HepG2 (cell line): ENCODE results near the gene HCFC1. TPM values are rescaled to one million over a fixed set of nuclear protein-coding genes. Genes with fewer than 3 reads are reported as not detected.

Experiments used
- ATAC-seq: fragments of 200-7000 bp; cut with Tn5 transposase; 3 replicates; pipeline ENCODE4 v1.9.1; 2020; ENCODE audit warnings: mild to moderate bottlenecking, moderate library complexity
- BruUV-seq: library from RNA; stranded (reverse); fragments of 400-500 nt; replicated peaks from 2 replicates; lab custom pipeline; 2021; lab: Mats Ljungman, UMichigan
- CTCF ChIA-PET: fragments of 300-600 bp; formaldehyde crosslinking; extraction: SDS; loops from one replicate; lab custom pipeline; 2021; ENCODE audit warnings: low total read pairs, inconsistent platforms, low intra/inter-chr PET ratio; lab: Yijun Ruan, JAX
- POLR2A ChIA-PET: fragments of 350-600 bp; sonication (Branson Sonifier 250); formaldehyde crosslinking; loops from one replicate; lab custom pipeline; 2020; ENCODE audit warnings: antibody characterized with exemption, inconsistent platforms; lab: Yijun Ruan, JAX
- DNase-seq: peaks from one replicate; pipeline ENCODE4 v3.0.0-alpha.2; 2015; ENCODE audit warnings: low spot score
- FAIRE-seq: peaks from 3 replicates; lab custom pipeline; 2011; peaks lifted over from hg19 to GRCh38; lab: Jason Lieb, UNC
- H2AFZ ChIP-seq: one replicate; pipeline ENCODE4 v1.6.1; 2011; ENCODE audit warnings: low read length, inconsistent platforms
- H3K27ac ChIP-seq: fragments of 300-600 bp; 3 replicates; pipeline ENCODE4 v1.8.0; 2011; ENCODE audit warnings: mixed run types, mild to moderate bottlenecking, mixed read lengths, low read length, inconsistent platforms; ENCODE audit not compliant: insufficient read depth; ENCODE audit errors: extremely low read length
- H3K27me3 ChIP-seq, 2 experiments: fragments of 200-600 bp in 1 of 2; 2 replicates in 1 of 2; 3 replicates in 1 of 2; pipeline versions ENCODE4 v1.6.0 to v1.8.0; 2011; ENCODE audit warnings: low read length in 2 of 2, mild to moderate bottlenecking in 2 of 2, moderate library complexity in 2 of 2, inconsistent platforms in 1 of 2; ENCODE audit not compliant: insufficient read depth in 2 of 2, control insufficient read depth in 1 of 2
- H3K36me3 ChIP-seq, 2 experiments: fragments of 200-600 bp in 1 of 2; replicated peaks in 1 of 2; 2 replicates in 1 of 2; 3 replicates in 1 of 2; pipeline versions ENCODE4 v1.5.1 to v1.8.0; 2011; ENCODE audit warnings: low read length in 2 of 2, inconsistent platforms in 1 of 2; ENCODE audit not compliant: insufficient read depth in 2 of 2, control insufficient read depth in 1 of 2
- H3K4me1 ChIP-seq: 2 replicates; pipeline ENCODE4 v1.5.1; 2012; ENCODE audit warnings: low read length, inconsistent platforms; ENCODE audit not compliant: insufficient read depth
- H3K4me2 ChIP-seq: 2 replicates; pipeline ENCODE4 v1.6.0; 2011; ENCODE audit warnings: low read depth, low read length, inconsistent platforms
- H3K4me3 ChIP-seq, 3 experiments: fragments of 200-600 bp in 1 of 3; sonication (generic), shearing (Covaris generic) in 1 of 3; replicated peaks in 1 of 3; 2 replicates each; pipeline ENCODE4 v1.5.1; 2011 to 2016; ENCODE audit warnings: low read length in 3 of 3, inconsistent platforms in 2 of 3, low read depth in 2 of 3, mild to moderate bottlenecking in 2 of 3, control low read depth in 1 of 3, mixed read lengths in 1 of 3; ENCODE audit not compliant: insufficient read depth in 1 of 3
- H3K79me2 ChIP-seq: one replicate; pipeline ENCODE4 v1.6.1; 2011; ENCODE audit warnings: low read length, inconsistent platforms; ENCODE audit not compliant: insufficient read depth
- H3K9ac ChIP-seq: 2 replicates; pipeline ENCODE4 v1.6.0; 2011; ENCODE audit warnings: mild to moderate bottlenecking, low read depth, low read length, inconsistent platforms; ENCODE audit not compliant: insufficient read depth
- H3K9me3 ChIP-seq: 2 replicates; pipeline ENCODE4 v1.5.1; 2012; ENCODE audit warnings: mild to moderate bottlenecking, low read length
- H4K20me1 ChIP-seq: 2 replicates; pipeline ENCODE4 v1.6.0; 2011; ENCODE audit warnings: inconsistent platforms, mild to moderate bottlenecking, low read length, moderate library complexity; ENCODE audit not compliant: insufficient read depth
- LCORL ChIP-seq, 2 experiments: fragments of 450-650 bp in 1 of 2; sonication (generic) in 1 of 2; formaldehyde crosslinking in 1 of 2; IDR thresholded peaks; 2 replicates each; pipeline versions ENCODE4 v1.5.0 to v1.6.1; 2017 to 2020; ENCODE audit warnings: antibody characterized with exemption in 1 of 2, missing genetic modification reagents in 1 of 2
- NPAS2 ChIP-seq: sonication (generic); formaldehyde crosslinking; IDR thresholded peaks from 2 replicates; pipeline ENCODE4 v1.8.0; 2022; ENCODE audit warnings: mild to moderate bottlenecking, missing genetic modification reagents, borderline replicate concordance
- RBM22 ChIP-seq: fragments of 200-400 bp; formaldehyde crosslinking; optimal IDR thresholded peaks from 2 replicates; pipeline ENCODE3; 2017; ENCODE audit warnings: mild to moderate bottlenecking, low read length, moderate library complexity
- SKI ChIP-seq: fragments of 450-650 bp; IDR thresholded peaks from one replicate; pipeline ENCODE4 v1.6.1; 2018; ENCODE audit warnings: mild to moderate bottlenecking; ENCODE audit not compliant: partially characterized antibody
- ZBTB20 ChIP-seq: sonication (generic); formaldehyde crosslinking; IDR thresholded peaks from 2 replicates; pipeline ENCODE4 v1.8.1; 2023; ENCODE audit warnings: missing genetic modification reagents, low read depth, mild to moderate bottlenecking, borderline replicate concordance
- ZNF552 ChIP-seq: sonication (generic); formaldehyde crosslinking; IDR thresholded peaks from 2 replicates; pipeline ENCODE4 v1.9.0; 2022; ENCODE audit warnings: missing genetic modification reagents, mild to moderate bottlenecking, borderline replicate concordance
- ZNF672 ChIP-seq: sonication (generic); formaldehyde crosslinking; IDR thresholded peaks from 2 replicates; pipeline ENCODE4 v1.8.1; 2022; ENCODE audit warnings: missing genetic modification reagents
- WGBS: methylation state at CpG from one replicate; pipeline ENCODE4 v1.1.6; 2017; ENCODE audit warnings: low lambda C conversion rate; 5-methylcytosine and 5-hydroxymethylcytosine counted together
- in situ Hi-C: cut with HindIII; loops from 2 replicates; pipeline ENCODE4 v1.10.0; 2017; ENCODE audit warnings: low pct_unique_long_range_greater_than_20kb; ENCODE audit not compliant: extremely low pct_ligation_motif_present
- intact Hi-C: fragments of 100-400 bp; cut with micrococcal nuclease; formaldehyde crosslinking; loops from one replicate; pipeline ENCODE4 v1.10.0; 2022; ENCODE audit not compliant: unreplicated experiment
- polyA plus RNA-seq, 8 experiments: library from polyadenylated mRNA; depleted of rRNA in 3 of 8; stranded (reverse) in 7 of 8; unstranded in 1 of 8; fragments of >200 nt; fragmentation: Illumina TruSeq in 4 of 8; extraction: Trizol in 4 of 8; gene quantifications; 2 replicates each; pipeline versions ENCODE4 v1.2.1 to v1.2.3, GENCODE V29; 2011 to 2016; ENCODE audit warnings: low read depth in 4 of 8, missing spikeins in 1 of 8, mixed read lengths in 1 of 8; ENCODE audit not compliant: insufficient read depth in 1 of 8
- total RNA-seq, 5 experiments: library from RNA; depleted of rRNA; stranded (reverse); fragments of >200 nt; fragmentation: Illumina TruSeq; extraction: Trizol; gene quantifications; 2 replicates each; pipeline ENCODE4 v1.2.3, GENCODE V29; 2016; ENCODE audit warnings: low read depth in 1 of 5
- TF ChIP-seq, protein P1 (sequence below): sonication (generic); formaldehyde crosslinking; IDR thresholded peaks from 2 replicates; pipeline ENCODE4 v1.4.0; 2020; ENCODE audit warnings: missing genetic modification reagents
- TF ChIP-seq, protein P2 (sequence below): IDR thresholded peaks from 2 replicates; pipeline ENCODE4 v1.6.1; 2016; ENCODE audit warnings: low read depth, borderline replicate concordance
- TF ChIP-seq, protein P3 (sequence below): IDR thresholded peaks from 2 replicates; pipeline ENCODE4 v1.6.1; 2016; ENCODE audit warnings: control low read depth
- TF ChIP-seq, protein P4 (sequence below): IDR thresholded peaks from 2 replicates; pipeline ENCODE4 v1.4.0; 2020; ENCODE audit warnings: mild to moderate bottlenecking, missing genetic modification reagents

Gene HCFC1
- total and polyA plus RNA-seq, 2 of the 13 experiments (the other 11 are each of a cell fraction or from before 2014, with no cell fraction given): 5.8 to 17.8 TPM

DNA sequence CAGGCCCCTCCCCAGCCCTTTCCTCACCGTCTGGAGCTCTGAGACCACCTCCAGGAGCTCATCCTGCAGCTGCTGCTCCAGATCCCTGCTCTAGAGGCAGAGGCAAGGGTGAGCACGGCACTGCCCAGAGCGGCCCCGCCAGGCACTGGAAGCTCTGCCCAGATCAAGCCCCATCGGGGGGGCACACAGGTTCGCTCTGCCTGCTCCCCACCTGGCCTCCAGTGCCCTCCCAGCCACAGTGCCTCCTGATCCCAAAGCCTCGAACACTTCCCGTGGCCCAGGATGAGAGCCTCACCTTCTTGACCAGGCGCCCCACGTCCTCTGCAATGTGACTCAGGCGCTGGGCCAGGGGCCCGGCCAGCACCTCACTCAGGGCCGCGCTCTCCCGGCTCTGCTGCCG, 50.5 kb downstream of the HCFC1 start:
- WGBS: no CpG with 5 or more reads among the region's 16 CpGs
- no peak overlapping the region for H3K9ac ChIP-seq
- H3K9me3 ChIP-seq: no peaks in the 10 kb centered on the region
- intact Hi-C loops (no loop called here), in situ Hi-C loops (no loop called here)
- BruUV-seq: no TSS peak
- ChIA-PET POLR2A (no interaction called here), CTCF (no interaction called here)
- DNase-seq: no peak
- no peaks in the 10 kb centered on the region for H4K20me1 ChIP-seq
- no peak overlapping the region for H3K4me3 ChIP-seq
- ATAC-seq: 0 out of 3 replicates have a peak, but pooled peaks have one; percentile 9
- no peak overlapping the region for H2AFZ ChIP-seq
- no peak overlapping the region for H3K27ac ChIP-seq
- TF ChIP-seq, protein P1, sequence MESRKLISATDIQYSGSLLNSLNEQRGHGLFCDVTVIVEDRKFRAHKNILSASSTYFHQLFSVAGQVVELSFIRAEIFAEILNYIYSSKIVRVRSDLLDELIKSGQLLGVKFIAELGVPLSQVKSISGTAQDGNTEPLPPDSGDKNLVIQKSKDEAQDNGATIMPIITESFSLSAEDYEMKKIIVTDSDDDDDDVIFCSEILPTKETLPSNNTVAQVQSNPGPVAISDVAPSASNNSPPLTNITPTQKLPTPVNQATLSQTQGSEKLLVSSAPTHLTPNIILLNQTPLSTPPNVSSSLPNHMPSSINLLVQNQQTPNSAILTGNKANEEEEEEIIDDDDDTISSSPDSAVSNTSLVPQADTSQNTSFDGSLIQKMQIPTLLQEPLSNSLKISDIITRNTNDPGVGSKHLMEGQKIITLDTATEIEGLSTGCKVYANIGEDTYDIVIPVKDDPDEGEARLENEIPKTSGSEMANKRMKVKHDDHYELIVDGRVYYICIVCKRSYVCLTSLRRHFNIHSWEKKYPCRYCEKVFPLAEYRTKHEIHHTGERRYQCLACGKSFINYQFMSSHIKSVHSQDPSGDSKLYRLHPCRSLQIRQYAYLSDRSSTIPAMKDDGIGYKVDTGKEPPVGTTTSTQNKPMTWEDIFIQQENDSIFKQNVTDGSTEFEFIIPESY (CRISPR knock-in tag): 0 out of 2 replicates have a peak, but pooled peaks have one; percentile 10
- TF ChIP-seq RBM22 (no peak), ZNF672 (CRISPR knock-in tag) (no peak)
- TF ChIP-seq, protein P2, sequence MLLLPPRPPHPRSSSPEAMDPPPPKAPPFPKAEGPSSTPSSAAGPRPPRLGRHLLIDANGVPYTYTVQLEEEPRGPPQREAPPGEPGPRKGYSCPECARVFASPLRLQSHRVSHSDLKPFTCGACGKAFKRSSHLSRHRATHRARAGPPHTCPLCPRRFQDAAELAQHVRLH: no peak
- no peak for FAIRE-seq
- no peaks in the 10 kb centered on the region for H3K36me3 ChIP-seq
- peaks cover 45% of the 10 kb centered on the region for H3K4me1 ChIP-seq
- H3K4me2 ChIP-seq: no peak overlapping the region
- H3K79me2 ChIP-seq: no peaks in the 10 kb centered on the region
- no peaks in the 10 kb centered on the region; a peak in 2 of 5 replicates for H3K27me3 ChIP-seq

DNA sequence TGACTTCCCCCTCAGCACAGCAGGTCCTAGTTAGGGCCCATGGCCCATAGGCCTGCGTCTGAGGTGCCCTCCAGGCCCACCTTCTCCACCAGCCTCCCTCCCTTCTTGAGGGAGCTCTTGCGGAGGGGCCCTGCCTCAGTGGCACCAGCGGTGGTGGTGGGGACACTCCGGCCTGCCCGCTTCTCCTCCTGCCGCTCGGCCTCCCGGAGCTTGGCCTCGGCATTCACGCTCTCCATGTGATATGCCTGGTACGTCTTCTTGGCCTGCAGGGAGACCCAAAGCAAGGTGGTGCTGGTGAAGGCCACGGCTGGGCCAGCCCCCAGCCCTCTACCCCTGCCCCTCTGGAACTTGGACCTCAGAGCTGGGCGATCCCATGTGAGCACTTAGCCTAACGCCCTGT, 51.1 kb downstream of the HCFC1 start:
- Histone ChIP-seq H3K27ac (no peak overlapping the region), H3K79me2 (no peaks in the 10 kb centered on the region), H3K4me1 (peaks cover 41% of the 10 kb centered on the region), H3K9me3 (no peaks in the 10 kb centered on the region), H3K4me3 (no peak overlapping the region), H2AFZ (no peak overlapping the region), H4K20me1 (no peaks in the 10 kb centered on the region), H3K36me3 (no peaks in the 10 kb centered on the region), H3K4me2 (no peak overlapping the region), H3K9ac (no peak overlapping the region), H3K27me3 (no peaks in the 10 kb centered on the region; a peak in 2 of 5 replicates)
- in situ Hi-C loops: no loop called here
- ChIA-PET CTCF (no interaction called here), POLR2A (no interaction called here)
- BruUV-seq: no TSS peak
- no CpG with 5 or more reads among the region's 14 CpGs for WGBS
- no peak for DNase-seq
- ATAC-seq: no peak
- no peak for FAIRE-seq
- intact Hi-C loops: no loop called here
- TF ChIP-seq, protein P3, sequence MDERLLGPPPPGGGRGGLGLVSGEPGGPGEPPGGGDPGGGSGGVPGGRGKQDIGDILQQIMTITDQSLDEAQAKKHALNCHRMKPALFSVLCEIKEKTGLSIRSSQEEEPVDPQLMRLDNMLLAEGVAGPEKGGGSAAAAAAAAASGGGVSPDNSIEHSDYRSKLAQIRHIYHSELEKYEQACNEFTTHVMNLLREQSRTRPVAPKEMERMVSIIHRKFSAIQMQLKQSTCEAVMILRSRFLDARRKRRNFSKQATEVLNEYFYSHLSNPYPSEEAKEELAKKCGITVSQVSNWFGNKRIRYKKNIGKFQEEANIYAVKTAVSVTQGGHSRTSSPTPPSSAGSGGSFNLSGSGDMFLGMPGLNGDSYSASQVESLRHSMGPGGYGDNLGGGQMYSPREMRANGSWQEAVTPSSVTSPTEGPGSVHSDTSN (CRISPR knock-in tag): no peak
- no peak for TF ChIP-seq ZBTB20
- TF ChIP-seq ZNF552 (CRISPR knock-in tag): no peak
- TF ChIP-seq SKI: no peak
- TF ChIP-seq LCORL (IDR thresholded peaks at IDR 0.05): no peak
- no peak for TF ChIP-seq LCORL (CRISPR knock-in tag; IDR thresholded peaks at IDR 0.05)
- TF ChIP-seq, protein P4, sequence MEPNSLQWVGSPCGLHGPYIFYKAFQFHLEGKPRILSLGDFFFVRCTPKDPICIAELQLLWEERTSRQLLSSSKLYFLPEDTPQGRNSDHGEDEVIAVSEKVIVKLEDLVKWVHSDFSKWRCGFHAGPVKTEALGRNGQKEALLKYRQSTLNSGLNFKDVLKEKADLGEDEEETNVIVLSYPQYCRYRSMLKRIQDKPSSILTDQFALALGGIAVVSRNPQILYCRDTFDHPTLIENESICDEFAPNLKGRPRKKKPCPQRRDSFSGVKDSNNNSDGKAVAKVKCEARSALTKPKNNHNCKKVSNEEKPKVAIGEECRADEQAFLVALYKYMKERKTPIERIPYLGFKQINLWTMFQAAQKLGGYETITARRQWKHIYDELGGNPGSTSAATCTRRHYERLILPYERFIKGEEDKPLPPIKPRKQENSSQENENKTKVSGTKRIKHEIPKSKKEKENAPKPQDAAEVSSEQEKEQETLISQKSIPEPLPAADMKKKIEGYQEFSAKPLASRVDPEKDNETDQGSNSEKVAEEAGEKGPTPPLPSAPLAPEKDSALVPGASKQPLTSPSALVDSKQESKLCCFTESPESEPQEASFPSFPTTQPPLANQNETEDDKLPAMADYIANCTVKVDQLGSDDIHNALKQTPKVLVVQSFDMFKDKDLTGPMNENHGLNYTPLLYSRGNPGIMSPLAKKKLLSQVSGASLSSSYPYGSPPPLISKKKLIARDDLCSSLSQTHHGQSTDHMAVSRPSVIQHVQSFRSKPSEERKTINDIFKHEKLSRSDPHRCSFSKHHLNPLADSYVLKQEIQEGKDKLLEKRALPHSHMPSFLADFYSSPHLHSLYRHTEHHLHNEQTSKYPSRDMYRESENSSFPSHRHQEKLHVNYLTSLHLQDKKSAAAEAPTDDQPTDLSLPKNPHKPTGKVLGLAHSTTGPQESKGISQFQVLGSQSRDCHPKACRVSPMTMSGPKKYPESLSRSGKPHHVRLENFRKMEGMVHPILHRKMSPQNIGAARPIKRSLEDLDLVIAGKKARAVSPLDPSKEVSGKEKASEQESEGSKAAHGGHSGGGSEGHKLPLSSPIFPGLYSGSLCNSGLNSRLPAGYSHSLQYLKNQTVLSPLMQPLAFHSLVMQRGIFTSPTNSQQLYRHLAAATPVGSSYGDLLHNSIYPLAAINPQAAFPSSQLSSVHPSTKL: no peak
- no peak for TF ChIP-seq NPAS2 (CRISPR knock-in tag)
